ENCODE data around the gene SLC39A11.
"Not testable (repeated sequence)": the region's sequence is repeated elsewhere in the genome, so short reads cannot be mapped to it uniquely, and the experiment has no call there.

Gene SLC39A11

DNA sequence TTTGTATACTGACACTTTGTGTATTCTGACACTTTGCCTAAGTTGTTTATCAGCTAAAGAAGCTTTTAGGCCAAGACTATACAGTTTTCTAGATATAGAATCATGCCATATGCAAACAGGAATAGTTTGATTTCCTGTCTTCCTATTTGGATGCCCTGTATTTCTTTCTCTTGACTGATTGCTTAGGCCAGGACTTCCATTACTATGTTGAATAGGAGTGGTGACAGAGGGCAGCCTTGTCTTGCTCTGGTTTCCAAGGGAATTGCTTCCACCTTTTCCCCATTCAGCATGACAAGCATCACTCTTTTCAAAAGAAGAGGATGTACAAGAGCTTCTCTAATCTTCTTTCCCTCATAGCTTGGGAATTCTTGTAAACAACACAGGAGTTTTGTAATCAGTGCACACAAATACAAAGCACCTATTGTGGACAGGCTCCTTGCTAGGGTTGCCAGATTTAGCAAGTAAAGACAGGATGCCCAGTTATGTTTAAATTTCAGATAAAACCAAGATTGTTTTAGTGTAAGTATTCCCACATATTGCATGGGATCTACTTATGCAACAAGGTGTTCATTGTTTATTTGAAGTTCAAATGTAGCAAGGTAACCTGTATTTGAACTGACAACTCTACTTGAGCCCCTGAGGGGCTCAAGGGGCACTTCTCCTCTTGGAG lies 233.5 kb downstream of the SLC39A11 start:
- DNase-seq, result no peak

DNA sequence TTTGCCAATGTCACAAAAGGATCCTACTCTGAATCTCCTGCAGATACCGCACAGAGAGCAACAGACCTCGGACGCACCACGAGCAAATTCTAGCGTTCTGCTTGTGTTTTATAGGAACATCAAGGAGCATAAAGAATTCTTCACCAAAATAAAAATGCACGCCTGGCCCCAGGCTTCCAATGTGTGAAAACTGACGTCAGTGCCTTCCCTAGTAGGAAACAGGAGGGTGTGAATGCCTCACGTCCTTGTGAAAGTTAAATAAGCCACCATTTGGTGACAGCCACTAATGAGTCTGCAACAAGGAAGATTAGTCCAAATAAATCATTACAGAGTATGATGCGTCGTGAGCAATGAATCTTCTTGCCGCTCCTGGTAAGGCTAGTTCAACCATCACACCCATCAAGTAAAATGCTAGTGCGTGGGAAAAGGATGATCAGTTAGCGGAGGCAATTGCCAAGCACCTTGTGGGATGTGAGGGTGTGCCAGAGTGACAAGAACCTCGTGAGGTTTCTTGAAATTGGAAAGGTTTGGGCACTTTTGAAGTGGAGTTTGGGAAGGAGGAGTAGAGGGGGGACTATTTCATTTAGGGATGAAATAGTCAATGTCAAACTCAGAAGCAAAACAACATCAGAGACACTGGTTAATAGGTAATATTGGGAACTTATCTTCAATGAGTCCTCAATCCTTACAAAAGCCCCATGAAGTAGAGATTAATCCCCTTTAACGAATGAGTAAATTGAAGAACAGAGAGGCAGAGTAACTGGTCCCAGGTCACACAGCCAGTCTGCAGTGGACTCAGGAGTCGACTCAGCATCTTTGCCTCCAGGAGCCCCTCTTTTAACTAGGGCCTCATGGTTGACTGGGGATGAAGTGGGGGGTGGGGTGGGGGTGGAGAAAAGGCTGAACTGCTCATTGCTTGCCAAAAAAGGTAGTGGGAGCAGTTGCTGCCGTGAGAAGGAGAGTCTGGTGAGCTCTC lies 238.8 kb downstream of the SLC39A11 start:
- DNase-seq, result no peak

DNA sequence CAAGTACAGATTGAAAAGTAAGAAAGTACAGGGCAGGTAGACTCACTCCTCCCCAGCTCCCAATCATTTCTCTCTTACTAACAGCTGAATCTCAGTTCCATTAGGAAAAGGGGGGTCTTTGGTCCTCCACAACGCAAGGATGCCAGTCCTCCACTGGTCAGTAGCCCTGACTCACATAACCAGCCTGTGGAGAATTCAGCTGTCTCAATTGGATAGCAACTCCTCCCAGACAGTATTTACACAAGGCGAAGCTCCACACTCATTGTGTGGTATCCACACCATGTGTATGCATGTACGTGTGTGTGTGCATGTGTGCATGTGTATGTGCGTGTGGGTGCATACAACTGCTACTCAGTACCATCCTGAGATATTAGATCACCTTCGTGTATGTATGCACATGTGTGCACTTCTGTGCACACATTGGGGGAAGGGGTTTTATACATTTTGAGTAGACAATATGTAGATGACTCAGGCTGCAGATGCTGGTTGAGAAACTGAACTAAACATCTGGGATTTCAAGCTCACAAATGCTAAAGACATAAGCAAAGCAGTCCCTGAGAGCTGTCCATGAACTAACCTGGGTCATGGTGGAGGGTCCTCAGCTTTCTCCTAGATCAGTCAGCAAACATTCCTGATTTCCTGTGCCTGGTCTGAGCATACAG lies 240.1 kb downstream of the SLC39A11 start:
- DNase-seq, result no peak

DNA sequence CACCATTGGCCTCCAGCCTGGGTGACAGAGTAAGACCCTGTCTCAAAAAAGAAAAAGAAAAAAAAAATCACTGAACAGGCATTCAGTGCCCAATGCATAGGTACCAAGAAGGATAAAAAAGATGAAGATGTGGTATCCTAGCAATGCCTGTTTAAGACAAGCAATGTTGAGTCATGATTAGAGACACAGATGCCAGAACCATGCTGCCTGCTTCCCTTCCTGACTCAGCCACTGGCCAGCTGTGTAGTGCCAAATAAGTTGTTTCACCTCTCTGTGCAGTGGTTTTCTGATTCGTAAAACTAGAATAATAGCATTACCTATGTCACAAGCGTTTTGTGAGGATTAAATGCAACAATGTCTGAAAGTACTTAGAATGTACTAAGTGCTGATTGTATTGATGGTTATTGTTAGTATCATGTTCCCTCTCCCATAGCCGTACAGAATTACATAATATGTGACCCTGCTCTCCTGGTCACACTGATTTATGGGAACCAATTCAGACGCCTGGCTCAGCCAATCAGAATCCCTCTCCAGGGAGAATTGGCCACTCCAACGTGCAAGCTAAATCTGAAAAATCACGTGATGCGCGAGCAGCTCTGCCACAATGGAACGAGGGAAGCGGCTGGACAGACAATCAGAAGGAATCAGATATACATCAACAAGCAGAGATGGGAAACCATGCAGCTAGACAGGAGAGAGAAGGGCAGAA lies 241.9 kb downstream of the SLC39A11 start:
- DNase-seq, result no peak

DNA sequence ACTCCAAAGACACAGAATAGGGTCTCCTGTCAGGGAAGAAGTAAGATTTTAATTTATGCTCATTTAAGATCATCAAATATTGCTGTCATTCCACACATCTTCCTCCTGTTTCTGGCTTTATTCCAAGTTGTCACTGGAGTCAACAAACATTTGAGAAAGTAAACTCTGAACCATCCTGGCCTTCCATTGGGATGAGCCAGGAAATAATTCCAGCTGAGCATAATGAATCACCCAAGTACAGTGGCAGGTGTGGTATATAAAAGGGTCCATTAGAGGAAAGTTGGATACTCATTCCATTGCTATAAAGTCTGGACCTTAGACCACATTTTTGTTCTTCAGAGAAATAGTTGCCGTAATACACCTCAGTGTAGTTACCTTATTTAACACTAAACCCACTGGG lies 246.1 kb downstream of the SLC39A11 start:
- DNase-seq, result peak; percentile 65

DNA sequence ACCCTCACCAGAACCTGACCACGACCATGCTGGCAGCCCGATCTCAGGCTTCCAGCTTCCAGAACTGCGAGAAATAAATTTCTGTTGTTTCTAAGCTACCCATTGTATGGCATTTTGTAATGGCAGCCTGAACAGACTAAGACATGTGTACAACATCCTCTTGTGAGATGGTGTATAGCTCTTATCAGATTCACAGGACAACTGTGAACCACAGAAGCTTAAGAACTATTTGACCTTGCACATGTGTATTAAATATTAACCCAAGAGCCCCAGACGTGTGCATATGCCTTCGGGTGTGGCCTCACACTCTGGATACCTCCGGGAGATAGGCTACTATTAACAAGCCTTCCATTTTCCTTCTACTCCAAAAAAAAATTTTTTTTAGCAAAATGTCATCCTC lies 248.9 kb downstream of the SLC39A11 start:
- no peak for DNase-seq

DNA sequence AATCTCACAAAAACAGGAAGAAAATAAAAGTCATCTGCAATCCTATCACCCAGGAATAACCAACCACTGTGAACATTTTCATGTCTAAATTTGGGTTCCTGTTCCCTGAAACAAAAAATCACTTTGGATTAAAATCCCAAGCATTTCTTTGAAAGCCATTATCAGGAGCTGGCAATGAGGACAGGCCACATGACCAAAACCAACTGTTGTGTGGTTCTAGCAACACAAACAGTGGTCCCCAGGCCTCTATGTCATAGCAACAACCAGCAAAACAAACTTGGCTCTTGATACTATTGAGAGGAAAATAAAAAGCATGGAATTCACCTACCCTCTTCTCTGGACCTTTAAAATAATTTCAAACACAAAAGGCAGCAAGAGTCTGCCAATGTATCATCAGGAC lies 252.5 kb downstream of the SLC39A11 start:
- DNase-seq, result no peak

DNA sequence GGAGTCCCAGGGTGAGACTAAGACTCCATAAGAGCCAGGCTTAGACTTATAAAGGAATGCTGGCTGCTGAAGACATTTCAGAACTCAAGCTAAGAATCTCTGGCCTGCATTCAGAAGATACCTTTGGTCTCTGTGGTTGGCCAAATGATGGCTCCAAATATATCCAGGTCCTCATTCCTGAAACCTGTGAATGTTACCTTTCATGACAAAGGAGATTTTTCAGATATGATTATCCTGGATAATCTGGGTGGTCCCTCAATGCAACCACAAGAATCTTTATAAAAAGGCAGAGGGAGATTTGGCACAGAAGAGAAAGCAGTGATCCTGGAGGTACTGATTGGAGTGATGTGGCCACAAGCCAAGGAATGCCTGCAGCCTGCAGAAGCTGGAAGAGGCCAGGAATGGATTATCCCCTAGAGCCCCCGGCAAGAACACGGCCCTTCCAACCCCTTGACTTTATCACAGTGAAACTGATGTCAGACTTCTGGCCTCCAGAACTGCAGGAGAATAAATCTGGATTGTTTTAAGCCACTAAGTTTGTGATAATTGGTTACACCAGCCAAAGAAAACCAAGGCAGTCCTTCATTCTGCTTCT lies 253.3 kb downstream of the SLC39A11 start:
- DNase-seq, result no peak

DNA sequence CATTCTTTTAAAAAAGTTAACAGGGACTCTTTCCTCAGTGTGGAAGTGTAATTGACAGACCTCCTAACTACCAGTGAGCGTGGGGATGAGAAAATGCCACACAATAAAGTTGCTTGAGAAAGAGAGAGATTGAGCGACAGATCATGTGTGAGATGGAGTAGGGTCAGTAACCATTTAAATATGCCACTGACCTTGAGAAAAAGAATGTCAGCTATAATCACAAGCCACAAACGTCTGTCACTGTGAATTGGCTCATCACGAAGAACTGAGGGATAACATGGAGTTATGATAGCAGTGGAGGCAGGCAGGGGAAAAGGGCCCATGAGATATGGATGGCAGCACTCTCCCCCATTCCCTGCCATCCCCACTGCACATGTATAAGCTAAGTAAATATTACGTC lies 253.9 kb downstream of the SLC39A11 start:
- DNase-seq, result no peak

DNA sequence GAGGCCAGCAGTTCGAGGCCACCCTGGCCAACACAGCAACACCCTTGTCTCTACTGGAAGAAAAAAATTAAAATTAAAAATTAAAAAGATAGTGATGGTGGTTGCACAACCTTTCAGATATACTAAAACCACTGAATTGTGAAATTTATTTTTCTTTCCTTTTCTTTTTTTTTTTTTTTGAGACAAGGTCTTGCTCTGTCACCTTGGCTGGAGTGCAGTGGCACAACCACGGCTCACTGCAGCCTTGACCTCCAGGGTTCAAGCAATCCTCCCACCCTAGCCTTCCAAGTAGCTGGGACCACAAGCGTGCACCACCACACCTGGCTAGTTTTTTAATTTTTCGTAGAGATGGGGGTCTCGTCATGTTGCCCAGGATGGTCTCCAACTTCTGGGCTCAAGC lies 254.4 kb downstream of the SLC39A11 start:
- no peak for DNase-seq

DNA sequence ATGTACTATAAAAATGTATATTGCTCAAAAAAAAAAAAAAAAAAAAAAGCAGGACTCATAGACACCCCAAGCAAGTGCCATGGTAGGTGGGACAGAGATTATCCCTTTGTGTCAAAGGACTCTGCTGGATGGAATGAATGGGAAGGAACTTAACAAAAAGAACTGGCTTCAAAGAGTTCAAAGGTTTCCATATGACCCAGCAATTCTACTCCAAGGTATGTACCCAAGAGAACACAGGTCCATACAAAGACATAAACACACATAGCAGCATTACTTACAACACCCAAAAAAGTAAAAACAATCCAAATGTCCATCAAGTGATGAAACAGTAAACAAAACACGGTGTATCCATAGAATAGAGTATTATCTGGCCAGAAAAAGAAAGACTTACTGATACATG lies 255.2 kb downstream of the SLC39A11 start:
- DNase-seq, result no peak

DNA sequence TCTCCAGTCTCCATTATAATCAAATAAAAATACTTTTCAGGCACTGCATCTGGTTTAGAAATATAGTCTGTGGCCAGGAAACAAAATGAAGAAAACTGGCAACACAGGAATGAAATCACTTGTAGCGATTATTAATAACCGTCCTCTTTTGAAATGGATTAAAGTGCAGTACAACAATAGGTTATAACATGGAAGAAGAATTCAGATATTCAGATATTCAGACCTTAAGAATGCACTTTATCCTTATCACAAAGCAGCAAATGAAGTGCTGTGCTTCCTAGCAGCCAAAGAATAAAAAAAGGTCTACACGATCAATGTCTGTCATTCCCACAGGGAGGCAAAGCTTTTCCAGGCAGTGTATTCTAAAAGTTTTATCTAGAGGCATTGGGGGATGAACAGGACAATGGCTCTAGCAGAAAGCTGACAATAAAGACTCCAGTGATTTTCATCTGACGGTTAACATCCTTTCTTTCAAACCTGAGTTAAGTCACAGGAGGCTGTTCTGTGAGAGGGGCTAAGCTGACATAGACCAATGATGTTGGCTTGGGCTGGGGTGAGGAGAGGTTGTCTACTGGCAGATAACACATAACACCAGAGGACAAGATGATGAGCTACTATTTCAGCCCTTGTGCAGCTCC lies 259.2 kb downstream of the SLC39A11 start:
- DNase-seq, result no peak

DNA sequence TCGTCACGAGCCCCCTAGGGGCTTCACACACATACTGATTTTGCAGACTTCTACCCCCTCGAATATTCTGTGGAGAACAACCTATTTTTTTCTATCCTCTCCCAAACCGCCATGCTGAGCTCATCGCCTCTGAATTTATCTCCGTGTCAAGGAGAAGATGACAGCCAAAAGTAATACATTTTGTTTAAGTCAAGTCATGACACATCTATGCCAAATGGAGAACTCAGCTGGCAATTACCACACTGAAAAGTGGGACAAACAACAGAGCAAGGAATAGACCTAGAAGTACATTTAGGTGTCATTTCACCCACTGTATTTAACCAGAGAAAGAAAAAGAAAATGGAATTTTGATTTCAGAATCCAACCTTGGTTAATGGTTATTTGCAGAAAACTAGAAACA lies 260.2 kb downstream of the SLC39A11 start:
- no peak for DNase-seq

DNA sequence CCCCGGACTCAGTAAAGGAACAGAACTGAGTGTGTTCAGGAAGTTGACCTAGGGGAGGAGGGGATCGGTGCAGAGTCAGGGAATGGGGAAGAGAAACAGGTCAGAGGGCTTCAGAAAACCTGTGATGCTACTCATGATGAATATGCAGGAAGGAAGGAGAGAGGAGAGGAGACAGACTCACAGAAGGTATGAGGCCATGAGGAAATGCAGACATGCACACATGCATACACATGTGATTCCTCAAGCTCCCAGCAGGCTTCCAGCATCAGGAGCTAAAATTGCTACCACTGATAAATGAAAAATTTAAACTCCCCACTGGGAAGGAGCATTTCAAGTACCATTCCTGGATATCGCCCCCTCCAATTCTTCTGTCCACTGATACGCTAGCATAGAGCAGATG lies 262.6 kb downstream of the SLC39A11 start:
- no peak for DNase-seq

DNA sequence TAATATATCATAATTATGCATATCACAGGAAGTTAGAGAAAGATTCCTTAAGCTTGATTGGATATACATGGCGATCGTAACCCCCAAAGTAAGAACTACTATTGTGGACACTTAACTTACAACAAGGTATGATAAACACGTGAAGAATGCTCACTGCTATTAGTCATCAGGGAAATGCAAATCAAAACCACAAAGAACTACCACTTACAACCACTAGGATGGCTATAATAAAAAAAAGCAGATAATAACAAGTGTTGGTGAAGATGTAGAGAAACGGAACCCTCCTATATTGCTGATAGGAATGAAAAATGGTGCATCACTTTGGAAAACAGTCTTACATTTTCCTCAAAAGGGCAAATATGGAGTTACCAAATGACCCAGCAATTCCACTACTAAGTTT lies 265.9 kb downstream of the SLC39A11 start:
- DNase-seq, result no peak

DNA sequence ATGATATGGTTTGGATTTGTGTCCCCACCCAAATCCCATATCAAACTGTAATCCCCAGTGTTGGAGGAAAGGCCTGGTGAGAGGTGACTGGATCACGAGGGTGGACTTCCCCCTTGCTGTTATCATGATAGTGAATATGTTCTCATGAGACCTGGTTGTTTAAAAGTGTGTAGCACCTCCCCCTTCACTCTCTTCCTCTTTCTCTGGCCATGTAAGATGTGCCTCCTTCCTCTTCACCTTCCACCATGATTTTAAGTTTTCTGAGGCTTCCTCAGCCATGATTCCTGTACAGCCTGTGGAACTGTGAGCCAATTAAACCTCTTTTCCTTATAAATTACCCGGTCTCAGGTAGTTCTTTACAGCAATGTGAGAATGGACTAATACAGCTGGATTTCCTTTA lies 266.4 kb downstream of the SLC39A11 start:
- DNase-seq, result not testable (repeated sequence)

DNA sequence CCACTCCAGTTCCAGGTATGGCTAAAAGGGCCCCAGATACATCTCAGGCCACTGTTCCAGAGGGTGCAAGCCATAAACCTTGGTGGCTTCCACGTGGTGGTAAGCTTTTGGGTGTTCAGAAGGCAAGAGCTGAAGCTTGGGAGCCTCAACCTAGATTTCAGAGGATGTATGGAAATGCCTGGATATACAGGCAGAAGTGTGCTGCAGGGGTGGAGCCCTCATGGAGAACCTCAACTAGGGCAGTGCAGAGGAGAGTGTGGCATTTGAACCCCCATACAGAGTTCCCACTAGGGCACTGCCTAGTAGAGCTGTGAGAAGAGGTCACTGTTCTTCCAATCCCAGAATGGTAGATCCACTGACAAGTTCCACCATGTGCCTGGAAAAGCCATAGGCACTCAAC lies 267.3 kb downstream of the SLC39A11 start:
- no peak for DNase-seq

DNA sequence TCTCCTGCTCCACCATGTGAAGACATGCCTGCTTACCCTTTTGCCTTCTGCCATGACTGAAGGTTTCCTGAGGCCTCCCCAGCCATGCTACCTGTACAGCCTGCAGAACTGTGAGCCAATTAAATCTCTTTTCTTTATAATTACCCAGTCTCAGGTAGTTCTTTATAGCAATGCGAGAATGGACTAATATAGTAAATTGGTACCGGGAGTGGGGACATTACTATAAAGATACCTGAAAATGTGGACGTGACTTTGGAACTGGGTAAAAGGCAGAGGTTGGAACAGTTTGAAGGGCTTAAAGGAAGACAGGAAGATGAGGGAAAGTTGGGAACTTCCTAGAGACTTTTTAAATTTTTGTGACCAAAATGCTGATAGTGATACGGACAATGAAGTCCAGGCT lies 268.2 kb downstream of the SLC39A11 start:
- DNase-seq, result not testable (repeated sequence)

DNA sequence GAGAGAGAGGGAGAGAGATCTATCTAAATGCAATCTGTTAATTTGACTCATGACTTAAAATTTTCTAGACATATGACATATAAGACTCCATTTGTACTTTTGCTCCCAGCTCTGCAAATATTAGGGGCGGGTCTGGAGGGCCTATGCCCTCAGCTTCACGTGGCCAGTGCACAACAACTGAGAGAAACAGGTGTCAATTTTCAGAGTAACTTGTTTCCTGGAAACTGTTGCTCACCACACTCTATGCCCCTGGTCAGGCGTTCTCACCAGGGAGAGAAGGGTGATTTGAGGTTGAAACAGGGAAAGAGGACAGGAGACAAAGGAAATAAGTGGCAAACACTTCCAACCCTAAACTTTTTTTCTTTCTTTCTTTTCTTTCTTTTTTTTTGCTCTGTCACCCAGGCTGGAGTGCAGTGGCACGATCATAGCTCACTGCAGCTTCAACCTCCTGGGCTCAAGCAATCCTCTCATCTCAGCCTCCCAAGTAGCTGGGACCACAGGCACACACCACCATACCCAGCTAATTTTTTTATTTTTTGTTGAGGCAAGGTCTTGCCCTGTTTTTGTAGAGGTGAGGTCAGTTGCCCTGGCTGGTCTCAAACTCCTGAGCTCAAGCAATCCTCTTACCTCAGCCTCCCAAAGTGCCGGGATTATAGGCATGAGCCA lies 270.0 kb downstream of the SLC39A11 start:
- no peak for DNase-seq

DNA sequence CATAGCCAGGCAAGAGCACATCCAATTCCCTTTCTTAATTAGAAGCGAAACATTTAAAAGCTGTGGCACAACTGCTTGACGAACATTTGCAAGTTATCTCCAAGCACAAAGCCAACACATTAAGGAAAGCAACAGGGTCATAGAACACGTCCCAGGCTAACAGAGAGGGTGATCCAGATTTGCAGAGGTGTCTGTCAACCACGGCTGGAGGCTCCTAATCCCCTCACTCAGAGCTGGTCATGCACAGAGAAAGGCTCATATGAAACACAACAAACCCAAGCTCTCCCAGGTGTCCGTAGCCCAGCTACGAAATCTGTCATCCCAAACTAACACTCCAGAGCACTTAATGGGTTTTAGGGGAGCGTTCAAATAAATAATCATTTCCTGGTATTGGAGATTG lies 276.1 kb downstream of the SLC39A11 start:
- no peak for DNase-seq

DNA sequence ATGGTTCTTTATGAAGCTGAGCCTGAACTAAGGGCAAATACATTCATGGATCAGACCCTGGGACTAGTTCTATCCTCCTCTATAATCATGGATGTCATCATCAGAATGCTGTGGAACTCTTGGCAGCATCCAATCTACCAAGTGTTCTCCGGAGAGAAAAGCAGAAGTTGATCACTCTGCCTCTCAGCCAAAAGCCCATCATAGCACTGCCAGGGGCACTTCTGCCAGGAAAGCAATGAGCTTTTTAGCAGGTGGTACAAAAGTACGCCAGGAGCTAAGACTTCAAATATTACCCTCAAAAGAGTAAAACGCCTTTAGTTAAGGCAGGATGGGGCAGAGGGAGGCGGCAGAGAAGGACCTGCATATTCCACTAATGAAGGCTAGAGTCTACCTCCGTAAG lies 279.0 kb downstream of the SLC39A11 start:
- DNase-seq, result no peak

DNA sequence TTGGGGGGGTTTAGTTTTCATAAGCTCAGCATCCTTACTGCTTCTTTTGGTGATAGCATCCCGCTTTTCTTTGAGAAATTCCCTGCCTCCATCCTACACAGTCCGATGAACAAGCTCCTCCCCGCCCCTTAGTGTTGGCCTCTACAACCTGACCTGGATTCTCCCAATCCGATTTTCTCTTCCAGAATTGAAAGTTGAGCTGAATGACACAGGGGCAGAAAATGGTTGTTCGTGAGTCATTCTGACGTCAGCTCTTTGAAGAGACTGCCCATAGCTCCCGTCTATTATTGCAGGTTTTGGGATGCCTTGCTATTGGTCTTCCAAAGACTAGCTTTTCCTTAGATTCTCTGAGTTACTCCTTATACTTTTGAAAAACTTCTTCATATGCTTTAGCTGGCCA lies 279.7 kb downstream of the SLC39A11 start:
- no peak for DNase-seq
